Subcutaneous adipose tissue (tissue), 4 donors: ENCODE results near the gene ZBTB20. TPM values are rescaled to one million over a fixed set of nuclear protein-coding genes. Genes with fewer than 3 reads are reported as not detected.

Experiments used
- total RNA-seq, 4 donors: library from RNA; depleted of rRNA; stranded (reverse); fragments of >200 nt; gene quantifications; one replicate each; pipeline ENCODE4 v1.1.0, GENCODE V29; 2016
- TF ChIP-seq, protein P1 (sequence below): fragments of 450-650 bp; IDR thresholded peaks from one replicate; pipeline ENCODE4 v1.5.1; 2016; ENCODE audit warnings: low read depth, mild to moderate bottlenecking, control low read depth, antibody characterized with exemption, moderate library complexity

Gene ZBTB20
- total RNA-seq, 4 donors from 2014 or later, result 60.3 to 93.4 (median 69.1) TPM

DNA sequence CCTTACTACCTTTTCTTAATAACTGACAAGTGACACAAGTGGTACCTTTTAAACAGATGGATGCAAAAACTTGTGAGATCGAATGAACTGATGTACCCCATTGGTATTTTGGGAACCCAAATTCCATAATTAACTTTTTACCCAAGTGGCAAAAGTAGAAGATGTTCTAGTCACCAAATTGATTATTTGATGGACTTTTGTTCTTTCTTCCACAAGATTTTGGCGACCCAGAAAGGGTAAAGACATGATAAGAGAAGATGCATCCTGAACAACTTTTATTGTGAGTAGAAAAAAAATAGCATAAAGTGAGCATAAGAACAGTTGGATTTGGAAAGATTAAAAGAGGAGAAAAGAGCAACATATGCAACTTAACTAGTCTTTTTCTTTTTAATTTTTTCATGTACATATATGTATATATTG lies 693.7 kb downstream of the ZBTB20 start:
- TF ChIP-seq, protein P1, sequence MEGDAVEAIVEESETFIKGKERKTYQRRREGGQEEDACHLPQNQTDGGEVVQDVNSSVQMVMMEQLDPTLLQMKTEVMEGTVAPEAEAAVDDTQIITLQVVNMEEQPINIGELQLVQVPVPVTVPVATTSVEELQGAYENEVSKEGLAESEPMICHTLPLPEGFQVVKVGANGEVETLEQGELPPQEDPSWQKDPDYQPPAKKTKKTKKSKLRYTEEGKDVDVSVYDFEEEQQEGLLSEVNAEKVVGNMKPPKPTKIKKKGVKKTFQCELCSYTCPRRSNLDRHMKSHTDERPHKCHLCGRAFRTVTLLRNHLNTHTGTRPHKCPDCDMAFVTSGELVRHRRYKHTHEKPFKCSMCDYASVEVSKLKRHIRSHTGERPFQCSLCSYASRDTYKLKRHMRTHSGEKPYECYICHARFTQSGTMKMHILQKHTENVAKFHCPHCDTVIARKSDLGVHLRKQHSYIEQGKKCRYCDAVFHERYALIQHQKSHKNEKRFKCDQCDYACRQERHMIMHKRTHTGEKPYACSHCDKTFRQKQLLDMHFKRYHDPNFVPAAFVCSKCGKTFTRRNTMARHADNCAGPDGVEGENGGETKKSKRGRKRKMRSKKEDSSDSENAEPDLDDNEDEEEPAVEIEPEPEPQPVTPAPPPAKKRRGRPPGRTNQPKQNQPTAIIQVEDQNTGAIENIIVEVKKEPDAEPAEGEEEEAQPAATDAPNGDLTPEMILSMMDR, result no peak

DNA sequence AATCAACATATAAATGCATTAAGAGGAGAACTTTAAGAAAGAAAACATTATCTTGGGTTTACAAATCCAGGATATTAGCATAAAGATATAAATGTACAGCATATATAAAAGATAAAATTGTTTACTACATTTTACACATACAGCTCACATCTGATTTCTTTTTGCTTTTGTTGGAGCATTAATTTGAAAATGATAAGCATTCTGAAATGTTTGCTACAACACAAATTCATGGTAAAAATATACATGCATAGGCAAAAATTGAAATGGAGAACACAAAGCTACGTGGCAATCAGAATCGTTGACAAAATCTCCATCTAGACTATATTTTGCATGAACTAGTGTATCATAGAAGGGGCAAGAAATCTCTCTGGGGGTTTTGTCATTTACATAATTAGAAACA lies 694.2 kb downstream of the ZBTB20 start:
- TF ChIP-seq, protein P1, result no peak

DNA sequence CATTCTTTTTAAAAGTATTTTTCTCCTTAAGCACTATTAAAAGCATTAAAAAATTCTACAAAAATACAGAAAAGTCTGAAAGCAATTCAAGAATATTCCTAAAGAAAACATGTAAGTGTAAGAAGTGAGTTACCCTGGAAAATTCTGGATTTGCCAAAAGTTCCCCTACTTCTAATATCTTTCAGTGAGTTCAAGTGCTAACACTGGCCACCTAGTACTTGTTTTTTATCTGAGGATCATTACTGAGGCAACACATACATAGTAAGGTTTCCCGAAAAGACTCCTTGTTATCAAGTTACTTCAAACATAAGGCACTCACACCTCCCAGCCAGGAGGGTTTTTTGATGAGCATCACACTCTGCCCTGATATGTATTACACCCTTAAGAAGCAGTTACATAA lies 694.8 kb downstream of the ZBTB20 start:
- TF ChIP-seq, protein P1, result no peak

DNA sequence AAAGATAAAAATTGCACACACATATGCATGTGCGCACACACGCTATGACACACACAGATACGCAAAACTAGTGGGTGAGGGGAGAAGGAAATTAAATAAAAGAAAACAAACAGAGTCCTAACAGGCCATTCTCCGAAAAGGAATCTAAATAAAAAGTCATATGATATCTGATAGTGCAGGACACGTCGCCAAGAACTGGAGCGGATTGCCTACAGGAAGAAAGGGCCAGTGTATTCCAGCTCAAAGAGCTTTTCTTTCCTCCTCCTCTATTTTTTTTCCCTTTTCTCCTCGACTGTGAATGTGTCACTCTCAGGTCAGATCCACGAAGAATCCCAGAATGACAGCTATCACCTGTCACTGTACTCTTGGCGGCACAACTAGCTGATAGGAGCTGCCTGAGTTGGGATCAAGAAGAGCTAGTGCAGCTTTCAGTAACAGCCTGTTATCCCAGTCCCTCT lies 695.5 kb downstream of the ZBTB20 start:
- TF ChIP-seq, protein P1, result no peak

DNA sequence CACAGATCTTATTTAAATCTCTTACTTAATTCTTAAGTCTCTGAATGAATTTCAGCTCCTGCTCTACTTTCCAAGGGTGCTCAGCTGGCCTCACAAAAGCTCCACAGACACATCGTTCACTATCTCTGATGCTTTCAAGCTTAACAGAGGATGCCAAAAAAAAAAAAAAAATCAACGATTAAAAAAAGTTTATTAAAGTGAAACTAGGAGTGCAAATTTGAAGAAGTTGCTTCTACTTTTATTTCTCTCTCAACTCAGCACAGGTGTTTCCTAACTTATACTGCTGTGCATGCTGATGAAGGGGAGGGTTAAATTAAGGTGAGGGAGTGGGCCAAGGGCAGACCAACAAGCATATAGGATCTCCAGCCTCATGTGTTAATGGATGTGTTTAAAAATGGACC lies 696.0 kb downstream of the ZBTB20 start:
- TF ChIP-seq, protein P1, result no peak

DNA sequence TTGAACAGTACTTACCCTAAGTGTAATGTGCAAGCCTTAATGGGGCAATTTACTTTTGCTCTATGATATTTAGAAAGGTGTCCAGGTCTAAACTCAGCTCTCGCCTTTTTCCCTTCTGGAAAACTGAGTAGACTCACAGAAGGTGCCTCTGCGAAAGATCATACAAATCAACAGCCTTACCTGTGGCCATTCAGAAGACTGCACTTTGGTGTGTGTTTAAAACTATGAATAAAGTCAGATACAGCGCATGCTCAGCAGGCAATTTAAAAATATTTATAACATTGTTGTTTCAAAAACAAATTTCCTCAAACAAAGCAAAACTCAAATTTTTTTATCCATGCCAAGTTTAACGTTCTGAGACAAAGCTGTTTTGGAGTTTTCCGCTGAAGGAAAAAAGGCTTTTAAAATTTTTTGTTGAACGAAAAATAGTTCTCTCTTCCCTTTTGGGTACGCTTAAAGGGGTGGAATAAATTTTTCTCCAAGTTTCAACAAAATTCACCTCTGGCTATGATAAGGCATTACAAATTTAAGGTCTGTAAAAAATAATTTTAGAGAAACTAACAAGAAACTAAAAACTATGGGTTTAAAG lies 697.0 kb downstream of the ZBTB20 start:
- TF ChIP-seq, protein P1, result no peak

DNA sequence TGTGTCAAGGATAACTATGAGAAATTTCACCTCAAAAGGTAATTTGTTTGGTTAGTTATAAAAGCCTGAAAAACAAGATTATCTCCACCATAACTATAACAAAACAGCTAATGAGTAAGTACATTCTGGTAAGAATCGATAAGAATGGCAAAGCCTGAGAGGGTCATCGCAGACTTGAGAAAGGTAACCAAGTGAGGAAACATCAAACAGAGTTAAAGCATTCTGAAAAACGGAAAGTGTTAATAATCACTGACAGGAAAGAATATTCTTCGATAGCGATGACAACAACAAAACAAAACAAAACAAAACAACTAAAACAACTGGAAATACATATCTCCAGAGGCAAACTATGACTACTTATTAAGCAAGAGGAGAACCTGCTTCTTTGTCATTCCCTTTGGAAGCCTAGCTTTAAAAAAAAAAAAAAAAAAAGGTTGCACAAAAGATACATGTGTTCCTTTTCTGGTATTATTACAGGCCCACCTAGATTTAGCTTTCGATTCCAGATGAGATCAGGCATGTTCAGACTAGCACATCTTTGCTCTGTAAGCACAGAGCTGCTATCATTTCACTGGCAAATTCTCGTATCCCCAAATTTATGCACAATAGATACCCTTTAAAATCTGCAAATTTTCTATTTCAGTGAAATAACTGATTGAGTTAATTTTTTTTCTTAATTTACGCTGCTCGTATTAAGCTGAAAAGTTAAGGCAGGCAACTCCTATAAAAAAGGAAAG lies 697.6 kb downstream of the ZBTB20 start:
- TF ChIP-seq, protein P1, result no peak
